ENCODE data around the gene INSL6. TPM values are rescaled to one million over a fixed set of nuclear protein-coding genes. Genes with fewer than 3 reads are reported as not detected.

INSL6 gene
- polyA plus RNA-seq, 1 of the 3 experiments (the other 2 are of a cell fraction): not detected

DNA sequence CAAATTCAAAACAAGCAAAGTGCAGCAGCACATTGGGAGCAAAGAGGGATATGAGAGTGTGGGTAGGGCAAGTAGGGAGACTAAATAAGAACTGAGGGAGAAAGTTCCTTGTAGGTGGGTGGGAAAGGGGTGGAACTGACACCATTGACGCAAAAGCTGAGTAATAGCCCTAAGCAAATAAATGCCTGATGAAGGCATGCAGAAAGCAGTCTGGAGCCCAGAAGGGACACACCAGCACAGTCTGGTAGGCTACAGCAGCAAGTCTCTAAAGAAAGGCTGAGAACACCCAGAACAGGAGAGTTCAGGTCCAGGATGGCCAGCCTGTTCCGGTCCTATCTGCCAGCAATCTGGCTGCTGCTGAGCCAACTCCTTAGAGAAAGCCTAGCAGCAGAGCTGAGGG lies 45.8 kb upstream of the INSL6 start, which contains the start of gene INSL4:
Gene INSL4, plus strand, starts transcription at position 208 of the 400 bp plus-strand sequence. Its CDS starts 105 bp downstream, at position 313.
- Histone ChIP-seq H2AFZ (ENCODE audit: low read depth) (no peak within 1 kb of the TSS), H4K20me1 (ENCODE audit: insufficient read depth) (no peaks in the 10 kb centered on the region), H3K9ac (no peak within 1 kb of the TSS), H3K4me1 (ENCODE audit: control insufficient read depth in 1 of 2, insufficient read depth in 2 of 2, low read depth in 1 of 2, low read length in 1 of 2) (no peaks in the 10 kb centered on the region), H3K27ac (ENCODE audit: low read depth in 2 of 2, low read length in 1 of 2) (no peak within 1 kb of the TSS), H3K27me3 (ENCODE audit: insufficient read depth) (peaks cover 15% of the 10 kb centered on the region; the same call in 1 of the 2 replicates), H3K9me3 (no peaks in the 10 kb centered on the region), H3K9me2 (no peaks in the 10 kb centered on the region), H3F3A (replicated peaks; ENCODE audit: insufficient read depth) (no peaks in the 10 kb centered on the region), H3K4me3 (ENCODE audit: low read depth in 2 of 2, low read length in 1 of 2) (no peak within 1 kb of the TSS), H3K4me2 (no peak within 1 kb of the TSS), H3K36me3 (replicated peaks in 1 of 2; ENCODE audit: control insufficient read depth in 1 of 2, insufficient read depth in 2 of 2, low read length in 1 of 2) (no peaks in the 10 kb centered on the region), H3K79me2 (ENCODE audit: insufficient read depth) (no peaks in the 10 kb centered on the region)
- 55% methylated on average over 2 of the region's 2 CpGs for WGBS (ENCODE audit: low lambda C conversion rate)
- DNase-seq: no peak
- TF ChIP-seq RCOR1 (IDR thresholded peaks at IDR 0.05; ENCODE audit: low read length): no peak
- TF ChIP-seq MEF2A (IDR thresholded peaks at IDR 0.05; ENCODE audit: borderline replicate concordance, low read depth): no peak
- TF ChIP-seq POLR2AphosphoS5 (IDR thresholded peaks at IDR 0.05; ENCODE audit: low read depth, low read length): no peak
- TF ChIP-seq NFIC (IDR thresholded peaks at IDR 0.05; ENCODE audit: borderline replicate concordance): no peak
- ChIA-PET POLR2A (no interaction called here), CTCF (interaction anchor here (1.3 kb wide), 1 partner anchor 45 kb away, joined by 5 read pairs; no protein-coding TSS in a partner anchor)

DNA sequence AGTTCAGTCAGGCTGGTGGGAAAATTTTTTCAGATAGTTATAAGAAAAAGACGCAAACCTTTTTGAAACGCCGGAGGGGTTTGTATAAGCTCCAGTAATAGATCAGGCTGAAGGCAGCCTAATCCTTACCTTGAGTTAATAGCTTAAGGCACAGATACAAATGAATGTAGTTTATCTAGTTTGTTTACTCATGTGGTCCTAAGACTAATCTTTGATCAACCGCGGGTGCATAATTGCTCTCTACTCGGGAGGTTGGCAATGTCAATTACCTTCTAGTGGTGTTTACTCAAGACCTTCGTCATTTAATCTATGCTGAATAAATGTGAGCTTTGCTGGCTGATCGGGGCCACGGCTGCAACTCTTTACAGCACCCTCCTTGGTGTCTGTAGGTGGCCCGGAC lies 45.1 kb upstream of the INSL6 start:
- H3K27me3 ChIP-seq (ENCODE audit: insufficient read depth): peaks cover 15% of the 10 kb centered on the region; the same call in 1 of the 2 replicates
- 9% methylated on average over 10 of the region's 10 CpGs for WGBS (ENCODE audit: low lambda C conversion rate)
- no peak overlapping the region for H3K4me2 ChIP-seq
- POLR2A ChIA-PET: no interaction called here
- no peak for DNase-seq
- CTCF ChIA-PET: interaction anchor here (1.3 kb wide), 1 partner anchor 44 kb away, joined by 5 read pairs; no protein-coding TSS in a partner anchor
- H3K4me3 ChIP-seq (ENCODE audit: low read depth in 2 of 2, low read length in 1 of 2): no peak overlapping the region
- no peak overlapping the region for H2AFZ ChIP-seq (ENCODE audit: low read depth)
- H4K20me1 ChIP-seq (ENCODE audit: insufficient read depth): no peaks in the 10 kb centered on the region
- H3K79me2 ChIP-seq (ENCODE audit: insufficient read depth): no peaks in the 10 kb centered on the region
- no peak overlapping the region for H3K27ac ChIP-seq (ENCODE audit: low read depth in 2 of 2, low read length in 1 of 2)
- H3F3A ChIP-seq (replicated peaks; ENCODE audit: insufficient read depth): no peaks in the 10 kb centered on the region
- no peak overlapping the region for H3K9ac ChIP-seq
- H3K9me2 ChIP-seq: no peaks in the 10 kb centered on the region
- no peaks in the 10 kb centered on the region for H3K4me1 ChIP-seq (ENCODE audit: control insufficient read depth in 1 of 2, insufficient read depth in 2 of 2, low read depth in 1 of 2, low read length in 1 of 2)
- H3K9me3 ChIP-seq: no peaks in the 10 kb centered on the region
- no peaks in the 10 kb centered on the region for H3K36me3 ChIP-seq (replicated peaks in 1 of 2; ENCODE audit: control insufficient read depth in 1 of 2, insufficient read depth in 2 of 2, low read length in 1 of 2)
- TF ChIP-seq NFIC (IDR thresholded peaks at IDR 0.05; ENCODE audit: borderline replicate concordance) (no peak), ELF1 (IDR thresholded peaks at IDR 0.05) (no peak), POLR2AphosphoS5 (IDR thresholded peaks at IDR 0.05; ENCODE audit: low read depth, low read length) (no peak), TCF12 (IDR thresholded peaks at IDR 0.05) (no peak), SMC3 (IDR thresholded peaks at IDR 0.05; ENCODE audit: low read depth, low read length) (no peak), FOXM1 (IDR thresholded peaks at IDR 0.05; ENCODE audit: low read depth) (no peak), SIN3A (IDR thresholded peaks at IDR 0.05; ENCODE audit: borderline replicate concordance, low read depth, low read length) (no peak), FOXJ3 (CRISPR knock-in tag; IDR thresholded peaks at IDR 0.05) (no peak), MXI1 (IDR thresholded peaks at IDR 0.05; ENCODE audit: low read depth, low read length) (no peak), RFX5 (IDR thresholded peaks at IDR 0.05; ENCODE audit: low read length) (no peak), CHD2 (IDR thresholded peaks at IDR 0.05; ENCODE audit: low read length, partially characterized antibody) (no peak), TEAD4 (IDR thresholded peaks at IDR 0.05; ENCODE audit: borderline replicate concordance, insufficient read depth) (no peak), EZH2phosphoT487 (IDR thresholded peaks at IDR 0.05; ENCODE audit: borderline replicate concordance, low read depth) (no peak)
- TF ChIP-seq, protein P1, sequence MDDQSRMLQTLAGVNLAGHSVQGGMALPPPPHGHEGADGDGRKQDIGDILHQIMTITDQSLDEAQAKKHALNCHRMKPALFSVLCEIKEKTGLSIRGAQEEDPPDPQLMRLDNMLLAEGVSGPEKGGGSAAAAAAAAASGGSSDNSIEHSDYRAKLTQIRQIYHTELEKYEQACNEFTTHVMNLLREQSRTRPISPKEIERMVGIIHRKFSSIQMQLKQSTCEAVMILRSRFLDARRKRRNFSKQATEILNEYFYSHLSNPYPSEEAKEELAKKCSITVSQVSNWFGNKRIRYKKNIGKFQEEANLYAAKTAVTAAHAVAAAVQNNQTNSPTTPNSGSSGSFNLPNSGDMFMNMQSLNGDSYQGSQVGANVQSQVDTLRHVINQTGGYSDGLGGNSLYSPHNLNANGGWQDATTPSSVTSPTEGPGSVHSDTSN (IDR thresholded peaks at IDR 0.05): no peak
- TF ChIP-seq, protein P2, sequence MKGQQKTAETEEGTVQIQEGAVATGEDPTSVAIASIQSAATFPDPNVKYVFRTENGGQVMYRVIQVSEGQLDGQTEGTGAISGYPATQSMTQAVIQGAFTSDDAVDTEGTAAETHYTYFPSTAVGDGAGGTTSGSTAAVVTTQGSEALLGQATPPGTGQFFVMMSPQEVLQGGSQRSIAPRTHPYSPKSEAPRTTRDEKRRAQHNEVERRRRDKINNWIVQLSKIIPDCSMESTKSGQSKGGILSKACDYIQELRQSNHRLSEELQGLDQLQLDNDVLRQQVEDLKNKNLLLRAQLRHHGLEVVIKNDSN (IDR thresholded peaks at IDR 0.05; ENCODE audit: borderline replicate concordance, low read depth): no peak
- TF ChIP-seq, protein P3, sequence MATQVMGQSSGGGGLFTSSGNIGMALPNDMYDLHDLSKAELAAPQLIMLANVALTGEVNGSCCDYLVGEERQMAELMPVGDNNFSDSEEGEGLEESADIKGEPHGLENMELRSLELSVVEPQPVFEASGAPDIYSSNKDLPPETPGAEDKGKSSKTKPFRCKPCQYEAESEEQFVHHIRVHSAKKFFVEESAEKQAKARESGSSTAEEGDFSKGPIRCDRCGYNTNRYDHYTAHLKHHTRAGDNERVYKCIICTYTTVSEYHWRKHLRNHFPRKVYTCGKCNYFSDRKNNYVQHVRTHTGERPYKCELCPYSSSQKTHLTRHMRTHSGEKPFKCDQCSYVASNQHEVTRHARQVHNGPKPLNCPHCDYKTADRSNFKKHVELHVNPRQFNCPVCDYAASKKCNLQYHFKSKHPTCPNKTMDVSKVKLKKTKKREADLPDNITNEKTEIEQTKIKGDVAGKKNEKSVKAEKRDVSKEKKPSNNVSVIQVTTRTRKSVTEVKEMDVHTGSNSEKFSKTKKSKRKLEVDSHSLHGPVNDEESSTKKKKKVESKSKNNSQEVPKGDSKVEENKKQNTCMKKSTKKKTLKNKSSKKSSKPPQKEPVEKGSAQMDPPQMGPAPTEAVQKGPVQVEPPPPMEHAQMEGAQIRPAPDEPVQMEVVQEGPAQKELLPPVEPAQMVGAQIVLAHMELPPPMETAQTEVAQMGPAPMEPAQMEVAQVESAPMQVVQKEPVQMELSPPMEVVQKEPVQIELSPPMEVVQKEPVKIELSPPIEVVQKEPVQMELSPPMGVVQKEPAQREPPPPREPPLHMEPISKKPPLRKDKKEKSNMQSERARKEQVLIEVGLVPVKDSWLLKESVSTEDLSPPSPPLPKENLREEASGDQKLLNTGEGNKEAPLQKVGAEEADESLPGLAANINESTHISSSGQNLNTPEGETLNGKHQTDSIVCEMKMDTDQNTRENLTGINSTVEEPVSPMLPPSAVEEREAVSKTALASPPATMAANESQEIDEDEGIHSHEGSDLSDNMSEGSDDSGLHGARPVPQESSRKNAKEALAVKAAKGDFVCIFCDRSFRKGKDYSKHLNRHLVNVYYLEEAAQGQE (IDR thresholded peaks at IDR 0.05; ENCODE audit: low read depth, low read length): no peak
- TF ChIP-seq, protein P4, sequence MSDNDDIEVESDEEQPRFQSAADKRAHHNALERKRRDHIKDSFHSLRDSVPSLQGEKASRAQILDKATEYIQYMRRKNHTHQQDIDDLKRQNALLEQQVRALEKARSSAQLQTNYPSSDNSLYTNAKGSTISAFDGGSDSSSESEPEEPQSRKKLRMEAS (IDR thresholded peaks at IDR 0.05; ENCODE audit: low read depth): no peak
- TF ChIP-seq, protein P5, sequence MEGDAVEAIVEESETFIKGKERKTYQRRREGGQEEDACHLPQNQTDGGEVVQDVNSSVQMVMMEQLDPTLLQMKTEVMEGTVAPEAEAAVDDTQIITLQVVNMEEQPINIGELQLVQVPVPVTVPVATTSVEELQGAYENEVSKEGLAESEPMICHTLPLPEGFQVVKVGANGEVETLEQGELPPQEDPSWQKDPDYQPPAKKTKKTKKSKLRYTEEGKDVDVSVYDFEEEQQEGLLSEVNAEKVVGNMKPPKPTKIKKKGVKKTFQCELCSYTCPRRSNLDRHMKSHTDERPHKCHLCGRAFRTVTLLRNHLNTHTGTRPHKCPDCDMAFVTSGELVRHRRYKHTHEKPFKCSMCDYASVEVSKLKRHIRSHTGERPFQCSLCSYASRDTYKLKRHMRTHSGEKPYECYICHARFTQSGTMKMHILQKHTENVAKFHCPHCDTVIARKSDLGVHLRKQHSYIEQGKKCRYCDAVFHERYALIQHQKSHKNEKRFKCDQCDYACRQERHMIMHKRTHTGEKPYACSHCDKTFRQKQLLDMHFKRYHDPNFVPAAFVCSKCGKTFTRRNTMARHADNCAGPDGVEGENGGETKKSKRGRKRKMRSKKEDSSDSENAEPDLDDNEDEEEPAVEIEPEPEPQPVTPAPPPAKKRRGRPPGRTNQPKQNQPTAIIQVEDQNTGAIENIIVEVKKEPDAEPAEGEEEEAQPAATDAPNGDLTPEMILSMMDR (IDR thresholded peaks at IDR 0.05): no peak
